ENCODE data around the gene RAC2.

The RAC2 gene

DNA sequence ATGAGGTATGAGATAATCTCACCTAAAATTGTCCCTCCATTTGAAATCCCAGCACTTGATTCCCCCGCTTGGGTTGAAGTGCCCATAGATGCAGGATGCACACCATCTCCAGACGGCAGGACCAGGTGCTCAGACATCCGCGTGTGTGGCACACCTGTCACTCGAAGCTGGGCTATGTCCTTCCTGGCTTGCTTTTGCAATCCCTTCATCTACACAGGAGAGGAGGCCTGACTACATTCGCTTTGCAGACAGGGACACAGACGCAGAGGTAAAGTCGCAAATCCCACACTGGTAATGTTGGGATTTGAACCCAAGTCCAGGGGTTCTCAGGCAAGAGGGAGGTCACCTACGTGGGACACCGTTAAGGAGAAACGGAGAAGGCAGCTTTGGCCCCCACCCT, 31.1 kb upstream of the RAC2 start:
- no peak for FAIRE-seq

GRCh38 chr22:37274380-37274862, 30.4 kb upstream of the RAC2 start:
- no peak for FAIRE-seq

- FAIRE-seq, result no peak
Measured at GRCh38 chr22:37273846-37274225, 29.8 kb upstream of the RAC2 start.

- no peak for FAIRE-seq
Measured at GRCh38 chr22:37273126-37273845, 29.2 kb upstream of the RAC2 start.

DNA sequence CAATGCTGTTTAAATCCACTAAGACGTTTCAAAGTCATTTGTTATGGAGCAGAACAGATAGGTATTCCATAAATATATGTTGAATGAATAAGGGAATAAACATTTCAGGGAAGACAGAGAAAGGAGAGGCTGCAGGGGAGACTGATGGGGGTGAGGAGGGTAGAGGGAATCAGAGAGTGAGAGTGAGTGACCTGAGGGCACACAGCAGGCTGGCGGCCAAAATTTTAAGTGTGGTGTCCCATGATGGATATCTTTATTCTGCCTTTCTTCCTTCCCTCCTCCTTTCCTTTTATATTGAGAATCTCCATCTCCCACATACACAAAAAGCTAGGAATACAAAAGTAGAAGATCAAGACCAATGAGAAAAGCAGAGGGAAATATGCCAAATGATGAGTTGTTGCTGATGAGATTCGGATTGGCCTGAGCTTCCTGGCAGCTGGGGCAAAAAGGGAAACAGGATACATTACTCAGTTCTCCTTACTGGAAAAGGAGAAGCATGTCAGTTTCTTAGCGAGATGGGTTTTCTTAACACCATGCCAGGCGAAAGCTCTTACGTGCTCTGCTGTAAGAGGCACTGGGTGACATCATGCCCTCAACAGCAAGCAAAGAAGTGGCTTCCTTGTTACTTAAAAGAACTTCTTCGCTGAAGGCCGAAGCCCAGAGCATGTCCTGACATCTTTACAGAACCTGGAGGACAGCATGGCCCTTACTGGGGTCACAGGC, 27.0 kb upstream of the RAC2 start:
- no peak for FAIRE-seq

DNA sequence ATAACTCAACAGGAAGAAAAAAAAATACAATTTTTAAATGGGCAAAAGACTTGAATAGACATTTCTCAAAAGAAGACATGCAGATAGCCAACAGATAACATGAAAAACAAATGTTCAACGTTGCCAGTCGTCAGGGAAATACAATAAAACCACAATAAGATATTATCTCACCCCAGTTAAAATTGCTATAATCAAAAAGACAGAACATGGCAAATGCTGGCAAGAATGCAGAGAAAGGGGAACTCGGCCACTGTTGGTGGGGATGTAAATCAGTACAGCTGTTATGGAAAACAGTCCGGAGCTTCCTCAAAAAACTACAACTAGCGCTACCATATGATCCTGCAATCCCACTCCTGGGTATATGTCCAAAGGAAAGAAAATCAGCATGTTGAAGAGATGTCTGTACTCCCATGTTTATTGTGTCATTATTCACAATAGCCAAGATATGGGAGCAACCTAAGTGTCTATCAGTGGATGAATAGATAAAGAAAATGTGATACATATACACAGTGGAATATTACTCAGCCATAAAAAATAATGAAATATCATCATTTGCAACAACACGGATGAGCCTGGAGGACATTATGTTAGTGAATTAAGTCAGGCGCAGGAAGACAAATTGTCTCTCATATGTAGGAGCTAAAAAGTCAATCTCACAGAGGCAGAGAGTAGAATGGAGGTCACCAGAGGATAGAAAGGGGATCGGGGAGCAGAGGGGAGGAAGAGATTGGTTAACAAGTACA, 26.0 kb upstream of the RAC2 start:
- no peak for FAIRE-seq

GRCh38 chr22:37267661-37268413, 23.8 kb upstream of the RAC2 start:
- no peak for FAIRE-seq

DNA sequence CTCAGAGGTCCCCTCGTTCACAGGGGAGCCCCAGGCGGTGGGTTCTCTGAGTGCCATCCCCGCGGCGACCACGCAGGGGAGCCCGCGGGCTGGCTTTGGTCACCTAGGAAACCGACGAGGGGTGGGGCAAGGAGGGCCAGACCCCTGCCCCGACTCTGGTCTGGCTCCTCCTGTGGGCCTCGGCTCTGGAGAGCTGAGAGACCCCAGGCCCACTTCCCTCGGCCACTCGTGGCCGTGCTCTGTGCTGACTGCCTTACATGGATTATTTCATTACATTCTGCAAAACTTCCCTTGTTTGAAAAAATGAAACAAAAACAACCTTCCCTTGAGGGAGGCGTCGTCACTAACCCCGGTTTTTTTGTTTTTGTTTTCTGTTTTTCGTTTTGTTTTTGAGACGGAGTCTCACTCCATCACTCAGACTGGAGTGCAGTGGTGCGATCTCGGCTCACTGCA, 23.1 kb upstream of the RAC2 start:
- FAIRE-seq, result no peak

DNA sequence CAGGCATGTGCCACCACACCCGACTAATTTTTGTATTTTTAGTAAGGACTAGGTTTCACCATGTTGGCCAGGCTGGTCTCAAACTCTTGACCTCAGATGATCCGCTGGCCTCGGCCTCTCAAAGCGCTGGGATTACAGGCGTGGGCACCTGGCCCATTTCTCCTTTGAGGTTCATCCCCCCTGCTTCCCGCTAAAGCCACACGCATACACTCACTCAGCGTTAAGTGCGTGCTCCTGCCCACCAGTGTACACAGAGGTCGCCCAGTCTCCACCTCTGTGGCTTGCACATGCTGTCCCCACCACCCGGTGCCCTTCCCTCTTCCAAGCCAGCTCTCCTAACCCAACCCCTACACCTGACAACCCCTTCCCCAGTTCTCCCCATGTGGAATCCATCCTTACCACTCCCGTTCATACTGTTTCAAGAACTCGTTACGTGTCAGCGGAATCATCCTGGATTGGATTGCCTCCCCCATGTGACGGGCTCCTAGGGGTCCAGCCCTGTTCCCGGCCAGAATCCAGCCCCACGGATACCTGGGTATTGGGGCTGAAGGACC, 22.6 kb upstream of the RAC2 start:
- no peak for FAIRE-seq

DNA sequence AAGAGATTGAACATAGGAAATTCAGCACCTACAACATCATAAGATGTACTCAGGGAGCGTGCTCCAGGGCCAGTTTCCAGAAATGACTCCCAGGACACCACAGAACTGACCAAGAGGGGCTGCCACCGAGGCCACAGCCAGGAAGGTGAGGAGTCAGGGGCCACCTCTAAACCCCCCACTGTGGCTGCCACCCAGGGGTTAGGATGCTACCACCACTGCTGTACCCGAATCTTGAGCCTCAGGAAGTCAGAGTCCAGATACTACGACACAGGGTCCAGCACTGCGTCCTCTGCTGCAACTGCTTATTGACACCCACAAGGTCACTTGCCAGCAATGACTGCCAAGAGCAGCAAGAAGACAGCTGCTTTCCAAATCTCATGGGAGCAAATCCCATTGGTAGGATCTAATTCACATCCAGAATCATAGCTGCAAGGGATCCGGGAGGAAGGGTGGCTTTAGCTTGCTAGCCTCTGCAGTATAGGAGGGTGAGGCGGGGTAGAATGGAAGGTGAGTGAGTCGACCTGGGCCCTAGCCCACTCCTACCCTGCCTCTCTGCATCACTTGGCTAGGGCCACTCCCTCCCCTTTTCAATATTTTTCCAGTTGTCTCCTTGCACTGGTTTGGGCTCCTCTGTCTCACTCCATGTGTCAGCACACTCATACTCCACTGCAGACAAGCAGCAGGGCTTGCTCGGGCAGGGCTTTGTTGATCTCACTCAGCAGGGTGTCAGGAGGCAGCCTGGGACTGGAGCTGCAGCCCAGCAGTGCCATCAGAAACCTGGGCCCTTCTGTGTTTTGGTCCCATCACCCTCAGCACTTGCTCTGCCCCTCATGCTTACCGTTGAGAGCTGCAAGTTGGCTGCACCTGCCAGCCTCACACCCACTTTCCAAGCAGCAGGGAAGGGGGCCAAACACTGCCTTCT, 20.2 kb upstream of the RAC2 start:
- FAIRE-seq, result no peak

DNA sequence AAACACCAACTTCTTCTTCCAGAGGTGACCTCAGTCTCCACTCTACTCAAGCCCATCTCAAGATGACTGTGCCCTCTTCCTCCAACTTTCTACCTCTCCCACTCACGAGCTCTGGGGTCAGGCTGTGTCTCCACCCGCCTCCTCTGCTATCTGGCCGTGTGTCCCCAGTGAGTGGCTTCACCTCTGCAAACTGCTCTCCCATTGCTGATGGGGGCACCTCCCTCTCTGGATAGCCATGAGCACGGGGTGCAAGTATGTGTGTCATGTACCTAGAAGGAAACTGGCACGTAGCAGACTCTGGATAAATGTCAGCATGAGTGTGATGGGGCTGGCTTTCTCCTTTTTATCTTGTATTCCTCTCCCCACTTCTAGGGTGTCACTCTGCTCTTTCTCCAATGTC, 18.3 kb upstream of the RAC2 start:
- FAIRE-seq, result no peak

- no peak for FAIRE-seq
Measured at GRCh38 chr22:37260901-37261336, 16.9 kb upstream of the RAC2 start.

DNA sequence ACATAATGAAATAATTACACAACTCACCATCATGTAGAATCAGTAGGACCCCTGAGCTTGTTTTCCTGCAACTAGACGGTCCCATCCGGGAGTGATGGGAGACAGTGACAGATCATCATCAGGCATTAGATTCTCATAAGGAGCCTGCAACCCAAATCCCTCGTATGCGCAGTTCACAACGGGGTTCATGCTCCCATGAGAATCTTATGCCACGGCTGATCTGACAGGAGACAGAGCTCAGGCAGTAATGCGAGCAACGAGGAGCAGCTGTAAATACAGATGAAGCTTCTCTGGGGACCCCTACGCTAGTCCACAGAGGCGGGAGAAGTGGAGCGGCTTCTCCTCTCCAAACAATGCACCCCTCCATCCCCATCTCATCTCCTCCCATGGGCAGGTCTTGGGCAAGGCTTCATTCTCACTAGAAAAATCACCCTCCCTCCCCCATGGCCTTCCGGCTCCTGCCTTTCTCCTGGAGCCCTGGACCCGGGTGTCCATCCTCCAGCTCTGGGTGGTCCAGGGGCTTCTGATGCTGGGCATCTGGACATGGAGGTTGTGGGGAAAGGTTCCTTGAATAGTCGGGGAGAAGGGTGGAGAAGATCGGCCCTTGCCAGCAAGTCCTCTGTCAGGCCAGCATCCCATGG, 16.2 kb upstream of the RAC2 start:
- FAIRE-seq, result no peak

DNA sequence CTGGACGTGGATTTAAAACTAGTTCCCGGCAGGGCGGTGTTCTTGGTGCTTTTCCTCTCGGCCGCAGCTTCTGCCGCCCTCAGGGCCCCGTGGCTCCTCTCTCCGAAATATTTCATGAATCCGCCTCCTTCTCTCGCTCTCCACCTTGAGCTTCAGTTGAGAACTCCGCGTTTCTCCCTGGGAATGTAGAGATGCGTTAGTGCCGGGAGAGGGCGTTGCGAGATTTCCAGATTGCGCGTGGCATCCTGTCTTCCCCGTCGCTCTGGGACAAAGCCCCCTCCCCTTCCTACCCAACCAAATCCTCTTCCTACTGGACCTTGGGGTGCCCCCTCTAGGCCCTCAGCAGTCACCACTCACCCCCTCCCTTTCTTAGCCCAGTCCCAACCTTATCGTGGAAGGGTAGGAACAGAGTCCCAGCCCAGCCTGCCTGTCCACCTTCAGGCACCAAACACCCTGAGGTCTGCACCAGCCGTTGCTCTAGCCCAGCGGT, 15.5 kb upstream of the RAC2 start:
- no peak for FAIRE-seq

DNA sequence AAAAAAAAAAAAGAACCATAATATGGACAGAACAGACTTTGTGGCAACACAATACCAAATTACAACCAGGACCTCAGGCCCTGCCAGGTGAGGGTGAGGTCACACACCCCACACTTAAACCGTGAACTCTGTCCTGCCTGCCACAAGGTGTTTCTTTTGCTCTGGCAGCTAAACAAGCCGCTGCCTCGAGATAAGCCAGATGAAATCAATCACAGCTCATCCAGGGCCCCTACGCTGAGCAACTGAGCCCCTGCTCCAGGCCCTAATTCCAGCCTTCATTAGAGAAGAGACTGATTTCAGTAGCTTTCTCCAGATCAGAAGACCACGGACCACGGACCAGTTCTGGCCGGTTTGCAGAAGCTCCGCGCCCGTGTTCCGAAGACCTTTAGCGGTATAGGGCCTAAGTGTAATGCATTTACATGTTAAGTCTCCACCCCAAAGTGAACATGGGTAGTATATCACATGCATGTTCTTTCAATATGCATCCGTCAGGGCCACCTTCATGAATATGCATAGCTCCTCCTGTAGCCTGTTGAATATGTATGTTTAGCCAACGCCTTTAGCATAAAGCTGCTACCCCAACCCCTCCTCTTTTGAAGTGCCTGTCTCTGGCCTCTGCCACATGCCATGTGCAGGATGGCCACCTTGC, 14.8 kb upstream of the RAC2 start:
- FAIRE-seq, result no peak

DNA sequence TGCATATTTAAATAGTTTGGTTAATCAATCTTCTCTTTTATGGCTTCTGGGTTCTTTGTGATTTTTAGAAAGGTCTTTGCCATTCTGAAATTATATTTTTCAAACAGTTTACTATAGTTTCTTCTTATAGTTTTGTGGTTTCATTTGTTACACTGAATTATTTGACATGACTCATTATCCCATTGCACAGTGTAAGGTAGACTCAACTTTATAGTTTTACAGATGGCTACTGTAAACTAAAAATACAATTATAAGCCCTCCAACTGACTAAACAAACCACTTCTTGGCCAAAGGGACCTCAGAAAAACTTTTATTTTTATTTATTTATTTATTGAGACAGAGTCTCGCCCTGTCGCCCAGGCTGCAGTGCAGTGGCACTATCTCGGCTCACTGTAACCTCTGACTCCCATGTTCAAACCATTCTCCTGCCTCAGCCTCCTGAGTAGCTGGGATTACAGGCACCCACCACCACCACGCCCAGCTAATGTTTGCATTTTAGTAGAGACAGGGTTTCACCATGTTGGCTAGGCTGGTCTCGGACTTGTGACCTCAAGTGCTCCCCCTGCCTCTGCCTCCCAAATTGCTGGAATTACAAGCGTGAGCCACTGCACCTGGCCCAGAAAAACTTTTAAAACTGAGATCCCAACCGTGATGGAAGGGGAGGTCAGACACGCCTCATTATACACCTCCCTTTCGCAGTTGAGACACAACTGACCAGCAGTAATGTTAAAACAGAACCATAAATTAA, 14.1 kb upstream of the RAC2 start:
- FAIRE-seq, result no peak

GRCh38 chr22:37256075-37256726, 12.1 kb upstream of the RAC2 start:
- FAIRE-seq, result no peak

- FAIRE-seq, result no peak
Measured at GRCh38 chr22:37255558-37256006, 11.5 kb upstream of the RAC2 start.

DNA sequence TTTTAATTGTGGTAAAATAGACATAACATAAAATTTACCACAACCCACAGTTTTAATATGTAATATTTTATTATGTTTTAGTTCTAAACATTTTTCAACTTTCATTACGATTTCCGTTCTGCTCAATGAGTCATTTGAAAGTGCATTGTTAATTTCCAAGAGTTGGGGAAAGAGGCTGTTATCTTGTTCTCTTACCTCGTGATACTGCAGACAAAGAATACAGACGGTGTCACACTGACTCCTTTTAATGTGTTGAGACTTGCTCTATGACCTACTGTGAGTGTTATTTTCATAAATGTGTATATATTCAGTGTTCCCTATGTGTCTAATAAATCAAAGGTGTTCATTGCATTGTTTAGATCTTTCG, 10.8 kb upstream of the RAC2 start:
- no peak for FAIRE-seq
